HG03060 (cell line): ENCODE measurements around the gene TIAM1.
A peak's percentile ranks its signal among the peaks of the same experiment; 100 is the strongest.

ENCODE experiments used
- ATAC-seq: cut with Tn5 transposase; IDR thresholded peaks from one replicate; pipeline ENCODE4 v1.9.1; 2021; ENCODE audit warnings: low read depth, moderate number of reproducible peaks; ENCODE audit not compliant: unreplicated experiment

The TIAM1 gene

GRCh38 chr21:31151156-31152045, 192.7 kb downstream of the TIAM1 start:
- no peak for ATAC-seq

GRCh38 chr21:31145274-31145673, 198.8 kb downstream of the TIAM1 start:
- ATAC-seq, result no peak

- no peak for ATAC-seq
These were observed 201.0 kb downstream of the TIAM1 start for GRCh38 chr21:31143036-31143435.

- no peak for ATAC-seq
These were observed 201.5 kb downstream of the TIAM1 start for GRCh38 chr21:31142600-31142999.

GRCh38 chr21:31141389-31142000, 202.6 kb downstream of the TIAM1 start:
- no peak for ATAC-seq

- ATAC-seq, result no peak
These were observed 203.4 kb downstream of the TIAM1 start for GRCh38 chr21:31140676-31141075.

GRCh38 chr21:31140025-31140424, 204.0 kb downstream of the TIAM1 start:
- no peak for ATAC-seq

DNA sequence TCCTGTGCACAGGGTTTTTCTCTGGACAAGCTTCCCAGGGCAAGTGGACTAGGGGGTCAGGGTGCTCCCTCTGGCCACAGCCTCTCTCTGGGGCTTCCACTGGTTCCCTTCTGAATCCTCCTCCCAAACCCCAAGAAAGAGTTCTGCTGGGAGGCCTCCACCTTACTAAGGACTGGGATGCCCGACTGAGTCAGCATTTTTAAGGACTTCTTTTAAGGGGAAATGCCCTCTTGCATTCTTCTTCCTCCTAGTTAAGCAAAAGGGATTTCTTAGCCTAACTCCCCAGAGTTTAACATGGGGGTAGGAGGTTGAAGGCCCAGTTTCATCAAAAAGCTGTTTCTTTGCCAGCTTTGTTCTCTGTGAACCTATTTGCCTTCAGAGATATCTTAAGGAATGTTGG, 206.1 kb downstream of the TIAM1 start:
- ATAC-seq, result no peak

- no peak for ATAC-seq
These were observed 207.2 kb downstream of the TIAM1 start for GRCh38 chr21:31136891-31137290.

DNA sequence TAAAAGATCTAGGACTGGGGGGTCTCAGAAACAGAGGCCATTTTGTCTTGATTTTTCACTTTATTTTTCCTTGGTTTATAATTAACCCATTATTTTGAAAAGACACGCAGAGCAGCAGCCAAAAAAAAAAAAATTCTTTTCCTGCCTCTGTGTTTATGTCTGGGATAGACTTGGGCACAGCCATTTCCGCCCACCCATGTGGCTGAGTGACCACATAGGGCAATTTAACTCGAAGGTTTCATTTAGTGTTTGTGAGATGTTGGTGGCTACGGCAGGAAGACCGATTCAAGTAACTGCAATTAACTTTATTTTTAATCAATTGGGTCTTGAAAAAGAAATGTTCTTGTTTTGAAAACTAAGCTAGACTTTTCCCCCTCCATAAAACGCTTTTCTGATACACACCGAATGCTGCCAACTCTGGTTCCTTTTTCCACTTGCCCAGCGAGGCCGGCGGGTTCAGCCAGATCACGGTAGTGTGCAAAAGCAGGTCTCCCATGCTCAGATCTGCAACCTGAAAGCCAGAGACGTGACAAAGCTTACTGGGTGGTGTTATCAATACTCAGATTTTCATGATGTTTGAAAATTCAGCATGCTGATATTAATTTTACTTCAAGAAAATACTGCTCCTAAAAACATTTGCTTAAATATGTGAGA, 208.4 kb downstream of the TIAM1 start:
- no peak for ATAC-seq

DNA sequence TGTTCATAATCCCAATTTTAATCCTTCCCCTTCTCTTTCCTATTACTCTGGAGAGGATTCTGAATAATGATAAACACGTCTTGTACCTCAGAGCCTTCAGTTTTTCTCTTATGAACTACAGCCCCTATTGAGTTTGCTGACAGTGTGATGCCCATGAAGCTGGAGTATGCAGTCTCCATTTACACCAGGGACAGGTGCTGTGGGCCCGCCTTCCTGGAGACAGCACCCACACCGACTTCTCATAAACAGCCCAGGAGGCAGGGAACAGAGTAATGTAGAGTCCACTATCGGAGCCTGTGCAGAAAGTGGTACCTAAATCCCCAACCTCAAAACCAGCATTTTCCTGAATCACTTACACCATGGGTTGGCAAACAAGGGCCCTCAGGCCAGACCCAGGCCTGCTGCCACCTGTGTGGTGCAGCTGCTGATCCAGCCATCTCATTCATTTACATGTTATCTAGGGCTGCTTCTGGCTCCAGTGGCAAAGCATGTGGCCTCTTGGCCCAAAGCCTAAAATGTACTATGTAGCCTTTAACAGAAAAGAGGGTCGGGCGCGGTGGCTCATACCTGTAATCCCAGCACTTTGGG, 210.7 kb downstream of the TIAM1 start:
- ATAC-seq, result no peak

GRCh38 chr21:31132574-31133242, 211.4 kb downstream of the TIAM1 start:
- peak; percentile 80 for ATAC-seq

DNA sequence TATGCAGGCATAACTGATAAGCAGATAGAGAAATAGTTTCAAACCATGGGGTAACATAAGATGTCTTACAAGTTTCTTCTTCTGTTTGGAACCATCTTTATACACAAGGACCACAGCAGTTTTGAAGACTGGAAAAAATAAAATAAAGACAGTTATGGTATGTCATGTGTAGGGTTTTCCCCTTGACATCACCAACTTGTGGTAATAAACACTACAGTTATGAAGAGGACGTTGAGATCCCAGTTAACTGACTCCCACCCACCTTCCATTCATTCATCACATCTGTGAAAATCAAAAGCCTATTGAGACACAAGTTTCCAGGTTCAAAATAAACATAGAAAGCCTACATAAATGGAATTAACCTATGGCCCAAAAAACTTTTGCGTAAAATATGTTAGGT, 213.2 kb downstream of the TIAM1 start:
- ATAC-seq, result no peak

- ATAC-seq, result no peak
These were observed 215.8 kb downstream of the TIAM1 start for GRCh38 chr21:31128234-31128633.

DNA sequence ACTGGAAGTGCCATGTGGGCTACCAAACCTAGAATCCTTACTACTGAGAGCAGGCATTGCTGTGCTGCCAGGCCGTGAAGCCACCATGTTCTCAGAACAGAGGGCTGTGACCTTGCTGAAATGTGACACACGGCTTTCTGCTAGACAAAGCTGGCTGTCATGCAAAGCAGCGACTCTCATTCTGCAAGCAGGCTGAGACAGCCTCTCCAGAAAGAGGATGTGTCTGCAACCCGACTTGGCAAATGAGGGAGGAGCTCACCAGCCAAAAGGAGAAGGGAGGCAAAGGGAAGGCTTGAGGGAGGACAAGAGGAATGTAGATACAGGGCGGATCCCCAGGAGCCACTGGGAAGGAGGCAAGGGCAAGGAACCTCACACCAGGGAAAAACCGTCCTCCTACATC, 220.1 kb downstream of the TIAM1 start:
- ATAC-seq, result no peak

GRCh38 chr21:31119199-31119598, 224.9 kb downstream of the TIAM1 start:
- ATAC-seq, result no peak

DNA sequence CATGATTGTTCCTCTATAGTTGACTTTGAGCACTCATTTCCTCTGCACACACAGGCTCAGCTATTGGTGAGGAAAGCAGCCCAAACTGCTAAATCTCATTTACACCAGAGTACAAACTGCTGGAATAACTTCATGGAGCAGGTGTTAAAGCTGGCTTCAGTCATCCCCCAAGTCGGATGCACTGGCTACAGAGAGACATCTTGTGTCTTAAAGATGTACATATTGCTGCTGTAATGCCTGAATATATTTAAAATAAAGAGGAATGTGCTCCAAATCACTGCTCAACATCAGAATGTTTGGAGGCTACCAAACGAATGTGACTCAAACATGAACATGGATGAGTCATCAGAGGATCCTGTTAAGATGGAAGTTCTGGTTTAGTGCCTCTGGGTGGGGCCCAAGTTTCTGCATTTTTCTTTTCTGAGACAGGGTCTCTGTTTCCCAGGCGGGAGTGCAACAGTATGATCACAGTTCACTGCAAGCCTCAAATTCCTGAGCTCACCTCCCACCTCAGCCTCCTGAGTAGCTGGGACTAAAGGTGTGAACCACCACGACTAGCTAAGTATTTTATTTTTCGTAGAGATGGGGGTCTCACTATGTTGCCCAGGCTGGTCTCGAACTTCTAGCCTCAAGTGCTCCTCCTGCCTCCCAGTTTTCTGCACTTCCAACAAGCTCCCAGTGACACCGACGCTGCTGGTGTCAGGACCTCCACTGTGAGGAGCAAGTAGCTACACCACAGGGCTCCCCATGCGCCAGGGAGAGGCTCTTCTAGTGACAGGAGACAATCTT, 226.7 kb downstream of the TIAM1 start:
- no peak for ATAC-seq

- no peak for ATAC-seq
These were observed 228.8 kb downstream of the TIAM1 start for GRCh38 chr21:31115249-31115648.

DNA sequence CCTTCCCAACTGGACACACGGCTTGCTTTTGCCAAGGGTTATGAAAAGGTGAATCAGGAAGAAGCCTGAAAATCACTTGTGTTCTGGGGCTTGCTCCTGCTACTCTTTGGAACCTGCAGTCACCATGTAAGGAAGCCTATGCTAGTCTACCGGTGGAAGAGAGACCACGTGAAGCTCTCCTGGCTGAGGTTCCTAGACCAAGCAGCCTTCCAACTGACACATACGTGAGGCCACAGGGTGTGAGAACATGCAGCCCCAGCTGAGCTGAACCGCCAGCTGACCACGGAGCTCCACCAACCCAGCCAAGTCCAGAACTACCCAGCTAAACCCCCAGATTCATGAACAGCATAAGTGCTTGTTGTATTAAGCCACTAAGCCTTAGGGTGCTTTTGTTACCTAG, 233.0 kb downstream of the TIAM1 start:
- no peak for ATAC-seq

- no peak for ATAC-seq
These were observed 233.6 kb downstream of the TIAM1 start for GRCh38 chr21:31110430-31110829.
